GM21576 (cell line): ENCODE results near the gene SPTLC1.
A peak's percentile ranks its signal among the peaks of the same experiment; 100 is the strongest.
"Not testable (repeated sequence)": the region's sequence is repeated elsewhere in the genome, so short reads cannot be mapped to it uniquely, and the experiment has no call there.

Experiments
- ATAC-seq: cut with Tn5 transposase; IDR thresholded peaks from one replicate; pipeline ENCODE4 v1.9.1; 2021; ENCODE audit warnings: mild to moderate bottlenecking, moderate library complexity; ENCODE audit not compliant: unreplicated experiment

Gene SPTLC1

GRCh38 chr9:92141144-92142129, 26.2 kb upstream of the SPTLC1 start:
- no peak for ATAC-seq

DNA sequence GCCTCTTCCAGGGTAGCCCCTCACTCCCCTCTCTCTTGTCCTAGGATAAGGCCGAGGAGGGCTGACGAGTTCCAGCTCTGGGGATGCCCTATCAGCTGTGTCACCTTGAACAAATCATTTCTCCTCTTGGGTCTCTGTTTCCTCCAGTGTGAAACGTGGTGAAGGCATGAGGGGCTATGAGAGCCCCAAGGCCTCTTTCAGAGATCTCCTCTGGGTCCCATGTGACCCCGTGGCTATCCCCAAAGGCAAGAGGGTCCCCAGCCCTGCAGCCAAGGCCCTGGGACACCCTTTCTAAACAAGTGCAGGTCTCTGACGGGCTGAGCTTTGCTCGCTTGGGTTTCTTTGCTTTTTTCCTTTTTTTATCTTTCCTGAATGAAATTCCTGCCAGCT, 25.5 kb upstream of the SPTLC1 start:
- ATAC-seq, result no peak

DNA sequence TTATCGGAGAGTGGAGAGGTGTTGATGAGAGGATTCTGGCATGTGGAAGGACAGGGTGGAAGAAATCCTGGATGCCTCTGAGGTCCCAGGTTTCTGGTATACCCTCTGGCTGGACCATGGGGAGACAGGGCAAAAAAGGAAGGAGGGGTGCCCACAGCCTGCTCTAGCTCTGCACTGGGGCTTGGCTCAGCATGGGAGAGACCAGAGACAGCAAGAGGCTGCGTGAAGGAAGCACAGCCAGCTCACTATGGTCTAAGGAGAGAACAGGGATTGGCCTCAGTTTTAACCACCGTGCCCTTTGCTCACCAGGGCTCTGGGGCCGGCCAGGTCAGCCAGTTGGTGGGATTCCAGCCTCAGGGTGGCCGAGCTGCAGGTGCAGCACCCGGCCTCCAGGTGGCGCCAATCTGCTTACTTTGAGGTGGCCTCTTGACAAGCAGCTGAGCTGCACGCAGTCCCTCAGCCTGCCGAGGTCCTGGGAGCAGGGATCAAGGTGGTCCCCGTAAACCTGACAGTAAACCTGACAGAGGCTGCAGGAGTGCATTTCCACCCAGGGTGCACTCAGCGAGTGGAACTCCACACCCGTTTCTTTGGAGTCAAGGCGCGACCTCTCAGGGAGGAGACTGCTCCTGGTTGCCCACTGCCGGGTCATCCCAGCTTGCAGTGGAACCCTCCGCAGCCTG, 25.0 kb upstream of the SPTLC1 start:
- no peak for ATAC-seq

- ATAC-seq, result not testable (repeated sequence)
Observed at GRCh38 chr9:92138960-92139540, 23.8 kb upstream of the SPTLC1 start.

DNA sequence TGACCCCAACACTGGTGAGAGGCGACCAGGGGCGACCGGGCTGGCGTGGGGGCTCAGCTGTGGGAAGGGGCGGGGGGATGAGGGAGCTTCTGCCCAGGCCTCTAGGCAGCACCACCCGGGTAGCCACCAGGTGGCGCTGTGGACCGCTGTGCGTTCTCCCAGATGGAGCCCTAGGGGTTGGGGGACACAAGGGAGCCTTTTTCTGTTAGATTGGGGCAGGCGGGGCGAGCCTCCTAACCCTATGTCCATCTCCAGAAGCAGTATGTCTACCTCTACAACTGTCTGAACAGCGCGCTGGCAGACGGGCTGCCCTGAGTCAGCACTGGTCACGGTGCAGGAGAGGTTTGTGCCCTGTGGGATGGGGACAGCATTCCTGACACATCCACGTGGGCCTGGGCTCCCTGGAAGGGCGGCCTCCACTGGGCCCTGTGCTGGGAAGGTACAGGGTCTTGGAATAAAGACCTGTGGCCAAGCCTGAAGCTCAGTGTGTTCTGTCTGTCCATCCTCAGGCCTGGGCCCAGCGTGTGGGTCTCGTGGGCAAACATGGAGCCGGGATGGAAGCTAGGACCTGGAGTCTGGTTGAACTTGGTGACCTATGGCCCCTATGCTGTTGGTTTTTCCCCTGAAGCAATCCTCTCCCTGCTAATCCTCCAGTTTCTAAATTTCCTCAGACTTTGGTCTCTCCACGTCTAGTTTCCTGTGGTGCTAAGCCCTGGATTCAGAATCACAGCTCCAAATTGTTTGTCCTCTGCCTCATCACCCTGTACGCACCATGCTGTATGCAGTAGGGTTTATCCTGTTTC, 23.1 kb upstream of the SPTLC1 start:
- ATAC-seq, result no peak

- ATAC-seq, result no peak
Observed at GRCh38 chr9:92136184-92136858, 21.1 kb upstream of the SPTLC1 start.

DNA sequence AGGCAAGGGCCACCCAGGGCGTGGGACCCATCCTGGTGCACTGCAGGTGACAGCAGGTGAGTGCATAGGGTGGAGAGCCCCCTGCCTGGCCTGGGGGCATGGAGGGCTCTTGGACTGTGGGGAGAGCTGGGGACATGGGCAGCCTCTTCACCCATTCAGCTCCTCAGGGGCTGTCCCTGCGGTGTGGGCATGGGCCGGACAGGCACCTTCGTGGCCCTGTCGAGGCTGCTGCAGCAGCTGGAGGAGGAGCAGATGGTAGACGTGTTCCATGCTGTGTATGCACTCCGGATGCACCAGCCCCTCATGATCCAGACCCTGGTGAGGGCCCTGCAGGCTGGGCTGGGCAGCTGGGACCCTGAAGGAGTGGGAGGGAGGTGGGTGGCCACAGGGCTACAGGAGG, 20.4 kb upstream of the SPTLC1 start:
- ATAC-seq, result no peak

DNA sequence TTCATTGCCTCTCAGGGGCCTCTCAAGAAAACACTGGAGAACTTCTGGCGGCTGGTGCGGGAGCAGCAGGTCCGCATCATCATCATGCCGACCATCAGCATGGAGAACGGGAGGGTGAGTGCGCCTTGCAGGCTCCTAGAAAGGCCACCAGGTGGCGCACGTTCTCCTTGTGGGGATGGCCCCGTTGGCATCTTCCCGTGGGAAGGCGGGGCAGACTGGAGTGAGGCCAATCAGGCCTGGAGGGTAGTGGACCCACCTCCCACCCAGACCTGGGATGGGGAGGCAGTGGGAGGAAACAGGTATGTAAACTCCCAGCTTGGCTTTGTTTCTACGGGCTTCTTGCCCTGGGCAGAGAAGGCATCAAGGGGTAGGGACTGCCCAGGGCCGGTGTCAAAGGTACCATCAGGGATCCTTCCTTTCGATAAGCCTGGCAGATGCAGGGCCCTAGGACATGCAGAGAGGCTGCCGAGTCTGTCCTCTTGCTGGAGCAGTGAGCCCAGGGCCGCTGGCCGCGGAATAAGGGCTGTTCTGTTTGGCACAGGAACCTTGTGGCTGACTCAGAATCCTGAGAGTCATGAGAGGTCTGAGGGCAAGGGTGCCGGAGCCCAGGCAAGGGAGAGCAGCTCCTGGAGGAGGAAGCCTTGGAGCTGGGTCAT, 18.9 kb upstream of the SPTLC1 start:
- peak; percentile 65 for ATAC-seq

GRCh38 chr9:92132913-92133312, 17.7 kb upstream of the SPTLC1 start:
- not testable (repeated sequence) for ATAC-seq

- ATAC-seq, result no peak
Observed at GRCh38 chr9:92132501-92132900, 17.3 kb upstream of the SPTLC1 start.

GRCh38 chr9:92122800-92123199, 7.6 kb upstream of the SPTLC1 start:
- no peak for ATAC-seq

DNA sequence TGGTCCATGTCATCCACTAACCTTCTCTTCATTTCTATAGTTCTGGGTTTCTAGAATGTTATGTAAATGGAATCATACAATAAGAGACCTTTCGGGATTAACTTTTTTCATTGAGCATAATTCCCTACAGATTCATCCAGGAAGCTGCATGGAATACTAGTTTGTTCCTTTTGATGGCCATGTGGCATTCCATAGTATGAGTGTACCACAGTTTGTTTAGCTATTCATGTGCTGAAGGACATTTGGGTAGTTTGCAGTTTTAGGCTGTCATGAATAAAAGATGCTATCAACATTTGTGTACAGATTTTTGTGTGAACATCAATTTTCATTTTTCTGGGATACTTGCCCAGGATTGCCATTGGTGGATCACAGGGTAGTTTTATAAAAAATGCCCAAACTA, 6.8 kb upstream of the SPTLC1 start:
- no peak for ATAC-seq

GRCh38 chr9:92121265-92121664, 6.1 kb upstream of the SPTLC1 start:
- ATAC-seq, result no peak

GRCh38 chr9:92120138-92120537, 4.9 kb upstream of the SPTLC1 start:
- ATAC-seq, result no peak

- no peak for ATAC-seq
Observed at GRCh38 chr9:92119586-92119985, 4.4 kb upstream of the SPTLC1 start.

DNA sequence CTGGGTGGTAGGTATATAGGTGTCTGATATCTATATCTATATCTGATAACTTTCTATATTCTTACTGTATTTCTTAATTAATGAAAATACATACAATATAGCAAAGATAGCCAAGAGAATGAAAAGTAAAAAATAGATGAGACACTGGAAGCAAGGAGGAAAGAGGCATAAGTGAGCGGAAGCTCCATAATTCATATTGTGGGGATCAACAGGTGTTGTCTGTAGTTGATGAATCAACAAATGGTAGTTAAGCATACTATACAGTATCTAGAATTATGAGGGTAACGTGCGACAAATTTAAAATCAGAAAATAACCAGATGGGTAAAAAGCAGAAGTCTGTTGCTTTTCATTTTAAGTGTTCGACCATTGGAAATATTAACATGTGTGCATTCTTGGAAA, 7.1 kb downstream of the SPTLC1 start:
- no peak for ATAC-seq

GRCh38 chr9:92105446-92106225, 9.6 kb downstream of the SPTLC1 start:
- not testable (repeated sequence) for ATAC-seq

DNA sequence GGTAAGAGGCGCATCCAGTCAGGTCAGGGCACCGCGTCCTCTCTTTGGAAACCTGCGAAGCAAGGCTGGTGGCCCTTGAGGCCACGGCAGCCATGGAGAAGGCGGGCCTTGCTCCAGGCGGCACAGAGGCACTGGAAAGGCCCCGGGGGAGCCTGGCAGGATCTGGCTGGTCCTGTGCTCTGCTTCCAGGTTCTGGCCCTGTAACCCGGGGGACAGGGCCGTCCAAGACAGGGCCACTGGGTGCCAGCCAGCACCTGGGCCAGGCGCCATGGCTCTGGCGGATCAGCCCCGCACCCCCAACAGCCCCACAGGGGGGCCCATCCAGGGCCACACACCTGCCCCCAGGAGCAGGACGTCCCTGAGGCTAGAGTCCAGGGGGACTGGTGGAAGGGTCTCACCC, 11.6 kb downstream of the SPTLC1 start:
- ATAC-seq, result not testable (repeated sequence)
